ENCODE results near the gene TTC33. TPM values are rescaled to one million over a fixed set of nuclear protein-coding genes. Genes with fewer than 3 reads are reported as not detected.

Gene TTC33
- total RNA-seq, 4 donors from 2014 or later, result 11.3 to 19.0 (median 14.9) TPM

DNA sequence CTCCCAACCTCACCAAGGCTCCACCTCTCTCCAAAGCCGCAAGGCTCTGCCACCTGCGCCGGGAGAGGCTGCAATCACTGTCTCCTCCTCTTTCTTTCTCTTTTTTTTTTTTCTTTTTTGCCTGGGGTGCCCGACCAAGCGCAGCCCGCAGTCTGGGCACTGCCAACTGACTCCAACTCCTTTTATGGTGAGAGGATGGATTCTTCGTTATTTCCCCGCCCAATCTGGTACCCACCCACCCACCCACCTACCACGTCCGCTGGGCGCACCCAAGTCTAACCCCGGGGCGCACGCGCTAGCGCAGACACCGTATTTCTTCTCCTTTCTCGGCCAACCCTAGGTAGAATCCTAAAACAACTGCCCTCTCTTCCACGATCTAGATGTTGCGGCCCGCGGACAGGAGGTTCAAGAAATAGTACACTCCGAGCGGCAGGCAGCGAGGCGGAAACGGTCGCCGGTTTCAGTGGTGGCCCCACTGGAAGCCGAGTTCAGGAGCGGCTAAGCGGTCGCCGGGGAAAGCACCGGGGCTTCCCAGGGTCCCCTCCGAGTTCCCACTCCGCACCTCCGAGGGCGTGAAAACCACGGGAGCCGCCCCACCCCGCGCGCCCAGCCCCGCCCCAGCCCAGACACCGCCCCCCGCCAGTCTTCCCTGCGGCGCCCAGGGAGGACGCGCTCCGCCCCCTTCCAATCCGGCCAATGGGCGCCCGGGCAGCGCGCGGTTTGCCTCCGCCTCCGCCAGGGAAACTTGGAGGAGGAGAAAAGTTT is 76.4 kb downstream of the TTC33 start:
- DNase-seq, result peak; percentile 87 to 97 (median 97)
- no peaks in the 10 kb centered on the region for H3K27me3 ChIP-seq
- peak overlapping the region; percentile 81 to 94 (median 93) for H3K27ac ChIP-seq
- peaks cover 0 to 22% (median 0%) of the 10 kb centered on the region in 4 donors for H3K4me1 ChIP-seq
- no peaks in the 10 kb centered on the region for H3K9me3 ChIP-seq
- TF ChIP-seq, protein P1, sequence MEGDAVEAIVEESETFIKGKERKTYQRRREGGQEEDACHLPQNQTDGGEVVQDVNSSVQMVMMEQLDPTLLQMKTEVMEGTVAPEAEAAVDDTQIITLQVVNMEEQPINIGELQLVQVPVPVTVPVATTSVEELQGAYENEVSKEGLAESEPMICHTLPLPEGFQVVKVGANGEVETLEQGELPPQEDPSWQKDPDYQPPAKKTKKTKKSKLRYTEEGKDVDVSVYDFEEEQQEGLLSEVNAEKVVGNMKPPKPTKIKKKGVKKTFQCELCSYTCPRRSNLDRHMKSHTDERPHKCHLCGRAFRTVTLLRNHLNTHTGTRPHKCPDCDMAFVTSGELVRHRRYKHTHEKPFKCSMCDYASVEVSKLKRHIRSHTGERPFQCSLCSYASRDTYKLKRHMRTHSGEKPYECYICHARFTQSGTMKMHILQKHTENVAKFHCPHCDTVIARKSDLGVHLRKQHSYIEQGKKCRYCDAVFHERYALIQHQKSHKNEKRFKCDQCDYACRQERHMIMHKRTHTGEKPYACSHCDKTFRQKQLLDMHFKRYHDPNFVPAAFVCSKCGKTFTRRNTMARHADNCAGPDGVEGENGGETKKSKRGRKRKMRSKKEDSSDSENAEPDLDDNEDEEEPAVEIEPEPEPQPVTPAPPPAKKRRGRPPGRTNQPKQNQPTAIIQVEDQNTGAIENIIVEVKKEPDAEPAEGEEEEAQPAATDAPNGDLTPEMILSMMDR (IDR thresholded peaks at IDR 0.05), result no peak
- peak; percentile 54 to 60 for TF ChIP-seq POLR2A (IDR thresholded peaks at IDR 0.05)
- H3K36me3 ChIP-seq, result peaks cover 0 to 11% (median 0%) of the 10 kb centered on the region in 3 donors
- H3K4me3 ChIP-seq, result peak overlapping the region; percentile 66 to 82 (median 78)

DNA sequence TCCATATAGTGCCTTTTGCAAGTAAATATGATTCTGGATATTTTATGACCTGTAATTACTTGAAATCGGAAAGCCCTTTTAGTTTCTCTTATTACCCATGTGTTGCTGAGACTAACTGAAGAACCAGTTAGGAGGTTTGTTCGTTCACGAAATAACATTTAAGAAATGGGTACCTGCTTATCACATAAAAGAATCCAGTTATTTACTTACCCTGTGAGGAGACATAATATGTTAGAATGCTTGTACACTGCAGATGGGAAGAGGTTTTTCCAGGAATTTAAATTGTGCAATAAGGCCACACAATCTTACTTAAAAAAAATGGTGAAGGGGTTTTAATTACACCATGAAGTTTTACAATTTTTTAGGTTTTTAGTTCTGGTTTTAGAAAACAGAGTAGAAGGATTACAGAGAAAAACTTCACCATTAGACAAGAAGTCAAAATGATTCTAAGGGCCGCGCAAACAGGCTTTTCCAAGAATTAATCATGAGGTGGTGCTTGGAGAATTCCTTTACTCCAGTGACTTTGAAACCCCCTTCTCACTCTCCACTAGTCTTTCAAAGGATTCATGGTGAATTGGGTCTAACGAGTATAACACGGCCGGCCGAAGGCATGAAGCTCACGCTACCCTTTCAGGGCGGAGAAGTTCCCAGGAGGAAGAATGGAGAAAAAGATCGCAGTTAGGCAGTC is 77.2 kb downstream of the TTC33 start:
- Histone ChIP-seq H3K36me3 (peaks cover 0 to 11% (median 0%) of the 10 kb centered on the region in 3 donors), H3K9me3 (no peaks in the 10 kb centered on the region), H3K27ac (peak overlapping the region; percentile 81 to 94 (median 93)), H3K4me3 (peak overlapping the region; percentile 66 to 82 (median 78)), H3K4me1 (peaks cover 0 to 19% (median 0%) of the 10 kb centered on the region in 4 donors), H3K27me3 (no peaks in the 10 kb centered on the region)
- no peak for DNase-seq
- TF ChIP-seq, protein P1 (IDR thresholded peaks at IDR 0.05), result no peak
- no peak for TF ChIP-seq POLR2A (IDR thresholded peaks at IDR 0.05)

DNA sequence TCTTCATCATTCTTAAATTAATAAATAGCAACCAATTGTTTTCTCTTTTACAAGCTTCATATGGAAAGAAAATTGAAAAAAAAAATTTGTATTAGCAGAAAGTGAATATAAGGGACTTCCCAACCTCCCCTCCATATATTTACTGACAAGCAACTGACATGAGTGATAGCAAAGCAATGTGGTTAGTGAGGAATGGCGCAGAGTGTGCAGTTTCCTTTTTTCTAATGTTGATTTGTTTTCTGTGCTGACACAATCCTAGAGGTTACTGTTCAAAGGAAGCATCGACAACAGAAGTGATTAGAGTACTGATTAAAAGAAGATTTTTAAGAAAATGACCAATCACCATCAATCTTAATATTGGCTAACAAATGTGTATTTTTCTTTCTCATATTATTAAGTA is 77.7 kb downstream of the TTC33 start:
- H3K9me3 ChIP-seq, result no peaks in the 10 kb centered on the region
- H3K27ac ChIP-seq, result peak overlapping the region in 3 of 4 donors; percentile 2 to 93 (median 93)
- no peak for DNase-seq
- no peak for TF ChIP-seq POLR2A (IDR thresholded peaks at IDR 0.05)
- TF ChIP-seq, protein P1 (IDR thresholded peaks at IDR 0.05), result no peak
- peaks cover 0 to 19% (median 0%) of the 10 kb centered on the region in 4 donors for H3K4me1 ChIP-seq
- no peaks in the 10 kb centered on the region for H3K27me3 ChIP-seq
- peak overlapping the region in 2 of 4 donors; percentile 66 to 75 for H3K4me3 ChIP-seq
- H3K36me3 ChIP-seq, result peaks cover 0 to 11% (median 0%) of the 10 kb centered on the region in 3 donors

DNA sequence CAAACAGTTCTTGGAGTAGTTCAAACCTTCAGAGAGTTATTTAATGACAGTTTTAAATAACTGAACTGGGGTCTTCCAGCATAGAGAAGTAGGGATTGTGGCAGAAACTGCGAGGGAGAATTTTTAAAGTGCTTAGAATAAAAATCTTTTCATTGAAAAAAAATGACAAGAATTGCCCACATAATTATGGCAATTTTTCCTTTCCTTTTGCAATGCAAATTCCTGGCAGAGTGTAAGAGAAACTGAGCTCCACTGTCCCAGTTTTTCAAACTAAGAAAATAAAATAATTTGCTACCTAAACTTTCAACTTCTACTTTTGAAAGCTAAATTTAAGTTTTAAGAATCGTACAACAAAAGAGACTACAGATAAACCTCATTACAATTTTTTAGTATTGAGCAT is 78.3 kb downstream of the TTC33 start:
- Histone ChIP-seq H3K4me1 (peaks cover 0 to 19% (median 0%) of the 10 kb centered on the region in 4 donors), H3K27ac (peak overlapping the region in 2 of 4 donors; percentile 58 to 93), H3K36me3 (peaks cover 0 to 10% (median 0%) of the 10 kb centered on the region in 3 donors), H3K9me3 (no peaks in the 10 kb centered on the region), H3K4me3 (peak overlapping the region in 1 of 4 donors; percentile 66), H3K27me3 (no peaks in the 10 kb centered on the region)
- TF ChIP-seq, protein P1 (IDR thresholded peaks at IDR 0.05), result no peak
- TF ChIP-seq POLR2A (IDR thresholded peaks at IDR 0.05), result no peak
- DNase-seq, result no peak

DNA sequence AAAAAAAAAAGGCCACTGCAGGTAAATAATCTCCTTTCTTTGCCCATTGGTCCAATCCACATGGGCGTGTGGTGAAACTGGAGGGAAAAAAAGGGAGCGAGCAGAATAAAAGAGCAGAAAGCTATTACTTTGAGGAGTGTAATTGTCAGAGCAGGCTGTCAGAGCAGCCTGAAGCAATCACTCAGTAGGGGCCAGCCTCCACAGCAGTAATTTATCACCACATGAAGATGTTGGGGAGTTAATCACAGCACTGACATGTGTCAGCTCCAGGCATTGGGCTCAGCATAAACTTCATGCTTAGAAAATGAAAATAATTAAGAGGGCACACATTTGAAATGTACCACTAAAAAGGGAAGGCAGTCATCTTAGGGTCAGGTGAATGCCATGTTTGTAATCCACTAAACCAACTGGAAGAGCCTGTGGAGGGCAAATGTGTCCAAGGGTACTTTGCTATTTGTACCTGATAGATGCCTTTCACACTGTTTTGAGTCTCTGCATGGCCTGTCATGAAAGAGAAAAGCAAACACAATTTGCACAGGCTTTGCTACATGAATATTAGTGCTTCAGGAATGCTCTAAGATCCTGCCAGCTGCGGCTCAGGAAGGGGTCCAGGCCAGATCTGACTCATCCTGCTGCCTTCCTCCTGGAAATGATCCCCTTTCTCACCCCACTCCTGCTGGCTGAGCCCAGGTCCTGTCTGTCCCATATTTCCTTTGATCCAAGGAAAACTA is 79.0 kb downstream of the TTC33 start:
- H3K36me3 ChIP-seq, result peaks cover 0 to 7% (median 0%) of the 10 kb centered on the region in 3 donors
- no peak for DNase-seq
- peak overlapping the region in 3 of 4 donors; percentile 42 to 93 (median 58) for H3K27ac ChIP-seq
- TF ChIP-seq POLR2A (IDR thresholded peaks at IDR 0.05), result no peak
- TF ChIP-seq, protein P1 (IDR thresholded peaks at IDR 0.05), result no peak
- no peaks in the 10 kb centered on the region for H3K9me3 ChIP-seq
- H3K4me3 ChIP-seq, result no peak overlapping the region
- H3K4me1 ChIP-seq, result peaks cover 0 to 19% (median 0%) of the 10 kb centered on the region in 4 donors
- no peaks in the 10 kb centered on the region for H3K27me3 ChIP-seq

Measured in Peyer's patch (tissue), 4 donors.